Superior temporal gyrus (tissue), 1 donor: ENCODE data around the gene FADS2.

Experiments
- DNase-seq: peaks from one replicate; pipeline ENCODE4 v3.0.0-alpha.2; 2016; ENCODE audit errors: extremely low spot score

The FADS2 gene

DNA sequence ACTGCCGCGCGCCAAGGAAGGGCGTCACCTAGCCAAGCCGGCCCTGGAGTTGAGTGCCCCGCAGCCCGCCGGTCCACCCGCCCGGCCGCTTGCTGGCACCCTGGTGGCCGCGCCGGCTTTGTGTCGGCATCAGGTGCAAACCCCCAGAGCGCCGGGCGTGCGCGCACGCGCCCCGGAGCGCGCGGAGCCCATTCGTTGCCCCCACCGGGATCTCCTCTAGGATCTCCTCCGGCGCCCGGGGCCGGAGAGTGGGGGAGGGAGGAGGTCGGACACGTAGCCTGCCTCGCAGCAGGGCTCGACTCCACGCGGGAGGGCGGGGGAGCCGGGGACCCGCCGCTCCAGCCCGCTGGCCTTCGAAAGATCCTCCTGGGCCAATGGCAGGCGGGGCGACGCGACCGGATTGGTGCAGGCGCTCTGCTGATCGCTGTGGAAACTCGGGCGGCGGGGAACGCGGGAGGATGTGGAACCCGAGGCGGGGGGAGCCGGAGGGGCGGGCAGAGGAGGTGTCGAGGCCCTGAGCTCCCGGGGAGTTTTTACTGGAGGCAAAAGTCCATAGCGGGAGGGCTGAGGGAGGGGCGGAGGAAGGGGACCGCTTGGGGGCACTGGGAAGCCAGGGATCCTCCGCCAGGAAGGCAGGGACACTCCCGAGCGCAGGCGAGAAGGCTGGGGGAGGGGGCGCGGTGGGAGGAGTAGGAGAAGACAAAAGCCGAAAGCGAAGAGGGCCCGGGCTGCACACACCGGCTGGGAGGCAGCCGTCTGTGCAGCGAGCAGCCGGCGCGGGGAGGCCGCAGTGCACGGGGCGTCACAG is at the start of gene FADS2:
FADS2 (plus strand) TSS at position 730 of the 808 bp plus-strand sequence. CDS start 91 bp downstream, outside the sequence.
- DNase-seq = peak; percentile 87

GRCh38 chr11:61778357-61778886 is 49.7 kb upstream of the FADS2 start:
- no peak for DNase-seq

DNA sequence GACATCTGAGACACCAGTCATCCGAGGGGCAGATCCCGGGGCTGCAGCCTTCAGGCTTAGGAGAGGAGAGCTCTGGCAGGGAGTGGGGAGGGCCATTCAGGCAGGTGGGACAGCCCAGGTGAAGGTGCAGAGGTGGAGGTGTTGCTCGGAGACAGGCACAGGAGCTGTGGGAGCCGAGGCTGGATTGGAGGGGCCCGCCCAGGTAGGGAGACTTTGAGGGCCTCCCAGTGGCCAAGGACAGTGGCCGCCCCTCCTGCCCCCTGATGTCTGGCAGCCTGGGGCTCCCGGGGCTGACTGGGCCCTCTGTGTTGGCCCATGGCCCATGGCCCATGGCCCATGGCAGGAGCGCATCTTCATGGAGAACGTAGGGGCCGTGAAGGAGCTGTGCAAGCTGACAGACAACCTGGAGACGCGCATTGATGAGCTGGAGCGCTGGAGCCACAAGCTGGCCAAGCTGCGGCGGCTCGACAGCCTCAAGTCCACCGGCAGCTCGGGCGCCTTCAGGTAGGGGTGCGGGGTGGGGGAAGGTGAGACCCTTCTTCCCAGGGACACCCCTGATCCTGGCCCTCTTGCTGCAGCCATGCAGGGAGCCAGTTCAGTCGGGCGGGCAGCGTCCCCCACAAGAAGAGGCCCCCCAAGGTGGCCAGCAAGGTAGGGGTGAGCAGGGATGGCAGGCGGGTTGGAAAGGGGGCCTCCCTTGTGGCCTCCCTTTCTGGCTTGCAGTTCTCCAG is 49.0 kb upstream of the FADS2 start:
- no peak for DNase-seq

DNA sequence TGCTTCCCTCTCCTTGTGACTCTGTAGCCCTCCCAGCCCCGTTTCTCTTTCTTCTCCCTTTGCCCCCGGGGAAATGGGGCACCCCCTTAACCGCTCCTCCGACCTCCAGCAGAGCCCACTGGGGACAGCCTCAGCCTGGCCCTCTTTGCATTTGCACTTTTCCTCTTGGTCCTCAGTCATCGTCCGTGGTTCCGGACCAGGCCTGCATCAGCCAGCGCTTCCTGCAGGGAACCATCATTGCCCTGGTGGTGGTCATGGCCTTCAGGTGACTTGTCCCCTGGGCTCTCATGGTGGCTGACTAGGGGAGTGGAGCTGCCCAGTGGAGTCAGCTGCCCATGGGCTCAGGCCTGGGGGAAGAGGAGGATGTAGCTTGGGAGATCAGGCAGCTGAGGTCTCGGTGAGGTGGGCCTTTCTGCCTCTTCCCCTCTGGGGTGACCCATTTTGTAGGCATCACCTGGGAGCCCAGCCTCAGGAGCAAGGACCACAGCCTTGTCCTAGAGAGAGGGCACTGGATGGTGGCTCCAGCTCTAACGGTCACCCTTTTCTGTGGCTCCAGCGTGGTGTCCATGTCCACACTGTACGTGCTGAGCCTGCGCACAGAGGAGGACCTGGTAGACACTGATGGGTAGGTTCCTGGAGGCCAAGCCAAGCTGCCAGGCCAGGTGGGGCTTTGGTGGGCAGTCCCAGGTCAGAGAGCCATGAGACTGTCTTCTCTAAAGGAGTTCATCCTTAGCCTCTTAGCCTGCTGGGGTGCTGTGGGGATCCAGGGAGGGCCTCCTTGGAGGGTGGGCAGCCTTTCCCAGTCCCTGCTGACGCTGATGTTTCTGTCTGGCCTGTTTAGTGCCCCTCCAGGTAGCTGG is 48.2 kb upstream of the FADS2 start:
- DNase-seq = no peak

DNA sequence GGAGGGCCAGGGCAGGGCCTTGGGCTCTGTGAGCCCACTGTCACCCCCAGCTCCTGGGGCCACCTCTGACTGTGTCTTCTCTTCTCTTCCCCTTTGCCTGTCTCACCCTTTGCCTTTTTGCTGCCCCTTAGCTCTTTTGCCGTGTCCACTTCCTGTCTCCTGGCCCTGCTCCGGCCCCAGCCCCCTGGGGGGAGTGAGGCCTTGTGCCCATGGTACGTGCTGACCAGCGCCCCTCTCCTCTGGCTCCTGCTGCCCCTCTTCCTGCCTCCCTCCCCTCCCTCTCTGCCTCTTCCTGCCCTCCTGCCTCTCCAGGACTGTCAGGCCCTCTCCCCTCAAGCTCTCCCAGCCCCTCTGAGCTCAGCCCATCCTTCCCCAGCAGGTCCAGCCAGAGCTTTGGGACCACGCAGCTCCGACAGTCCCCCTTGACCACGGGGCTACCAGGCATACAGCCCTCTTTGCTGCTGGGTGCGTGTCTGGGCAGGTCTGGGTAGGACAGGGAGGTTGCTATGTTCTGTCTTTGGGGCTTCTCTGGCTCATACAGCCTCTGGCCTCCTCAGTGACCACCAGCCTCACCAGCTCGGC is 47.4 kb upstream of the FADS2 start:
- DNase-seq = no peak

DNA sequence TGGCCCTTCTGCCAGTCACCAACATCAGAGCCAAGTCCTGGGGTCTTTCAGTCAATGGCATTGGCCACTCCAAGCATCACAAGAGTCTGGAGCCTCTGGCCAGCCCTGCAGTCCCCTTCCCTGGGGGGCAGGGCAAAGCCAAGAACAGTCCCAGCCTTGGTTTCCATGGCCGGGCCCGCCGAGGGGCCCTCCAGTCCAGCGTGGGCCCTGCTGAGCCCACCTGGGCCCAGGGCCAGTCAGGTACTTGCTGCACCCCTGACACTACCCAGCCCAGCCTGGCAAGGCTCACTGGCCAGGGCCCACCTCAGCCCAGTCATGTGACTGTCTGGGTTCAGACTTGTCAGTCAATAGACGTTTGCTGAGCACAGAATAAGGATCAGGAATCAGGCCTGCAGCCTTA is 46.5 kb upstream of the FADS2 start:
- DNase-seq = no peak

DNA sequence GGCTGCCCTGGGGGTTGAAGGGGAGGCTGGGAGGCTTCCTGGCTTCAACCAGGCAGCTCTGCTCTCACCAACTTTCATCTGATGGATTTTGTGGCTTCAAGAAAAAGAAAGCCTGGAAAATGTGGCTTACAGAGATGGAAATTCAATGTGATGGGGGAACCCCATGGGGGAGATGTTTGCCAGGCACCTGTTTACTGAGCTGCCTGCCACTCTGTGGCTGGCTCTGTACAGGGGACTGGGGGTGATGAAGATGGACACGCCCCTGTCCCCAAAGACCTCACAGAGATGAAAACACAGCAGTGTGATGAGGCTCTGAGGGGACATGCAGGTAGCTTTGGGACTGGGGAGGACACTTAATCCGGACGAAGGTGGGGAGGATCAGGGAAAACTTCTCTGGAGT is 45.8 kb upstream of the FADS2 start:
- no peak for DNase-seq

- DNase-seq = no peak
Observed at GRCh38 chr11:61782841-61783240, 45.3 kb upstream of the FADS2 start.

- no peak for DNase-seq
Observed at GRCh38 chr11:61783717-61784505, 44.2 kb upstream of the FADS2 start.

DNA sequence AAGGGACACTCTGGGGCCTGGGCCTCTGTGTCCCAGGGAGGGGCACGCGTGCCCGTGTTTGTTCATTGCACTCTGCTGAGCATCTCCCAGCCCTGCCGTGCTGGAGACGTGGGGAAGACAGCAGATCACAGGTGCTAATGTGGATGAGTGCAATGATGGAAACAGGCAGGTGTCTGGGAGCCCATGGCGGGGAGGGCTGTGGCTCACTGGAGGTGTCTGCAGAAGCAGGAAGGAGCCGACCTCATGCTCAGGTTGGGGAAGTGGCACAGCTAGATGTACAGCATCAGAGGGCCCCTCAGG is 43.6 kb upstream of the FADS2 start:
- no peak for DNase-seq

- DNase-seq = no peak
Observed at GRCh38 chr11:61785837-61786402, 42.2 kb upstream of the FADS2 start.

- DNase-seq = peak; percentile 88
Observed at GRCh38 chr11:61787928-61788491, 40.1 kb upstream of the FADS2 start.

DNA sequence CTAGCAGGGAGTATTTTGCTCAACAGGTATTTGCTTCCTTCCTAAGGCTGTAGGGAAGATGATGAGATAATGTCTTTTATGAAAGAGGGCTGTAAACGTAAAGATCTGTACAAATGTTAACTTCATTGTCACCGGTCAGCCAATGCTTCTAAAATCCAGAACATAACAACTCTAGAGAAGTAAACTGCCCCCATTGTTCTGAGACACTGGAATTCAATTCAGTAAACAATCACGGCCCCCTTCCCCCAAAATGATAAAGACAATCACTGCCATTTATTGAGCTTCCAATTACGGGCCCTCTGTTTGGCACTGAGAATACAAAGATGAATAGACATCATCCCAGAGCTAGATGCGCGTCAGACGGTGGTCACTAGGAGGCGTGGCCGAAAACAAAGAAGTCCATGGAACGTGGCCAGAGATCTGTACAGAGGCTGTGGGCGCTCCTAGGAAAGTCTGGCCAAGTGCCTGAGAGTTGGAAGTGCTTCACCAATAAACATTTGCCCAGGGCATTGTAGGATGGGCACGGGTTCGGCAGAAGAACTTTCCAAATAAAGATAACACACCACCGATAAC is 36.3 kb upstream of the FADS2 start:
- peak; percentile 99 for DNase-seq

DNA sequence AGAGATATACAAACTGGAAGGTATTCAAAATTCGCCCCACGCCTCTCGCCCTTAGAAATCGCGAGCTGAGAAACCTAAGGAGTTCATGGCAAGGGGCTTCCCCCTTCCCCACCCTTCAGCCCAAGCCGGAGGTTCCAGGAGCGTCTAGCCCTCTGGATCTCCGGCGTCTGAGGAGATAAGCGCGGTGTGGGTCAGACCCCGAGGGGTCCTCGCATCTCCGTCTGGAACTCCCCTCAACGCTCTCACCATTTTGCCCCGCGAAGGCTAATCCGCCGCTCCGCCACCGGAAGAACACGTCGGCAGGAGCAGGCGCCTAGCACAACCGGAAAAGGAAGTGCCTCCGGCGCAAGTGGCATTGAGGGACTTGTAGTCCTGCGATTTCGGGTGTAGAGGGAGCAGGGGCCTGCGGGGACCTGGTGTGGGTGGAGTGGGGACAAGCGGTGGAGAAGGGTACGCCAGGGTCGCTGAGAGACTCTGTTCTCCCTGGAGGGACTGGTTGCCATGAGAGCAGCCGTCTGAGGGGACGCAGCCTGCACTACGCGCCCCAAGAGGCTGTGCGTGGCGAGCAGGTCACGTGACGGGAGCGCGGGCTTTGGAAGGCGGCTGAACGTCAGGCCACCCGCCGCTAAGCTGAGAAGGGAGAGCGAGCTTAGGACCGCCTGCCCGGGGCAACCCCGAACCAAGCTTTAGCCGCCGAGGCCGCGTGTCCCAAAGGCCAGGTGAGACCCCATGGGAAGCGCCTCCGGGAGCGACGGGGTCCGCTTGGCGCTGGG is 35.6 kb upstream of the FADS2 start, which contains the start of the genes FEN1 and TMEM258:
FEN1 (plus strand) TSS at position 602 of the 773 bp plus-strand sequence. CDS start 2,451 bp downstream, outside the sequence.
TMEM258 (minus strand) TSS at position 290 of the 773 bp plus-strand sequence; CDS start at position 249, 41 bp downstream.
- DNase-seq = peak; percentile 96

GRCh38 chr11:61793083-61793828 is 34.8 kb upstream of the FADS2 start:
- no peak for DNase-seq

GRCh38 chr11:61793829-61794204 is 34.3 kb upstream of the FADS2 start:
- DNase-seq = no peak

GRCh38 chr11:61794579-61794978 is 33.5 kb upstream of the FADS2 start:
- no peak for DNase-seq

DNA sequence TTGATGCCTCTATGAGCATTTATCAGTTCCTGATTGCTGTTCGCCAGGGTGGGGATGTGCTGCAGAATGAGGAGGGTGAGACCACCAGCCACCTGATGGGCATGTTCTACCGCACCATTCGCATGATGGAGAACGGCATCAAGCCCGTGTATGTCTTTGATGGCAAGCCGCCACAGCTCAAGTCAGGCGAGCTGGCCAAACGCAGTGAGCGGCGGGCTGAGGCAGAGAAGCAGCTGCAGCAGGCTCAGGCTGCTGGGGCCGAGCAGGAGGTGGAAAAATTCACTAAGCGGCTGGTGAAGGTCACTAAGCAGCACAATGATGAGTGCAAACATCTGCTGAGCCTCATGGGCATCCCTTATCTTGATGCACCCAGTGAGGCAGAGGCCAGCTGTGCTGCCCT is 32.6 kb upstream of the FADS2 start:
- DNase-seq = no peak
